B cell (primary cell): ENCODE results near the gene SNTG2. TPM values are rescaled to one million over a fixed set of nuclear protein-coding genes. Genes with fewer than 3 reads are reported as not detected.

Source experiments
- ATAC-seq: fragments of 200-7000 bp; cut with Tn5 transposase; one replicate; pipeline ENCODE4 v1.10.0; 2021; ENCODE audit warnings: low read depth, mild to moderate bottlenecking, moderate number of reproducible peaks, moderate library complexity
- CTCF ChIA-PET: fragments of 350-600 bp; sonication (Branson Sonifier 250); formaldehyde crosslinking; loops from one replicate; lab custom pipeline; 2021; ENCODE audit warnings: antibody characterized with exemption, inconsistent platforms; lab: Charles Lee
- POLR2A ChIA-PET: fragments of 350-600 bp; sonication (Branson Sonifier 250); formaldehyde crosslinking; loops from one replicate; lab custom pipeline; 2021; ENCODE audit warnings: antibody characterized with exemption; lab: Charles Lee
- DNase-seq: peaks from one replicate; pipeline ENCODE4 v3.0.0; 2013
- H2AFZ ChIP-seq: 2 replicates; pipeline ENCODE4 v1.6.1; 2012; ENCODE audit warnings: mild to moderate bottlenecking, low read depth, low read length; ENCODE audit not compliant: insufficient read depth, poor library complexity, severe bottlenecking
- H3K27ac ChIP-seq, 2 donors: 1 replicate in 1 of 2; 2 replicates in 1 of 2; pipeline ENCODE4 v1.5.1; 2012 to 2013; ENCODE audit warnings: low read length in 2 of 2, mild to moderate bottlenecking in 2 of 2, moderate library complexity in 1 of 2
- H3K27me3 ChIP-seq, 4 experiments: fragments of 200-600 bp in 1 of 4; sonication (generic) in 1 of 4; replicated peaks in 1 of 4; 1 replicate in 2 of 4; 2 replicates in 2 of 4; pipeline versions ENCODE4 v1.6.1 to v1.7.0; 2013 to 2016; ENCODE audit warnings: low read length in 3 of 4, mild to moderate bottlenecking in 2 of 4, mixed read lengths in 1 of 4, moderate library complexity in 1 of 4; ENCODE audit not compliant: insufficient read depth in 4 of 4, control insufficient read depth in 3 of 4; ENCODE audit errors: control extremely low read depth in 1 of 4
- H3K36me3 ChIP-seq, 2 experiments: replicated peaks in 1 of 2; 1 replicate in 1 of 2; 2 replicates in 1 of 2; pipeline versions ENCODE4 v1.6.1 to v1.7.1; 2013; ENCODE audit warnings: low read length in 1 of 2; ENCODE audit not compliant: insufficient read depth in 2 of 2, control insufficient read depth in 1 of 2; ENCODE audit errors: control extremely low read depth in 1 of 2, extremely low read depth in 1 of 2
- H3K4me1 ChIP-seq, 2 donors: fragments of 200-600 bp in 1 of 2; sonication (generic) in 1 of 2; 1 replicate in 1 of 2; 2 replicates in 1 of 2; pipeline versions ENCODE4 v1.5.1 to v1.6.1; 2013 to 2017; ENCODE audit warnings: low read length in 2 of 2; ENCODE audit not compliant: control insufficient read depth in 2 of 2, insufficient read depth in 2 of 2
- H3K4me2 ChIP-seq: replicated peaks from 2 replicates; pipeline ENCODE3; 2012; ENCODE audit warnings: mild to moderate bottlenecking, low read depth, low read length; ENCODE audit not compliant: poor library complexity, severe bottlenecking
- H3K4me3 ChIP-seq, 5 experiments: fragments of 200-600 bp in 1 of 5; sonication (generic) in 1 of 5; 1 replicate in 3 of 5; 2 replicates in 2 of 5; pipeline versions ENCODE4 v1.5.1 to v1.7.0; 2011 to 2016; ENCODE audit warnings: low read length in 4 of 5, mild to moderate bottlenecking in 4 of 5, low read depth in 2 of 5, control low read depth in 1 of 5, moderate library complexity in 1 of 5; ENCODE audit not compliant: insufficient read depth in 1 of 5; ENCODE audit errors: control extremely low read depth in 1 of 5, extremely low read depth in 1 of 5
- H3K79me2 ChIP-seq: fragments of 200-600 bp; sonication (generic); one replicate; pipeline ENCODE4 v1.6.0; 2016; ENCODE audit warnings: low read length; ENCODE audit not compliant: control insufficient read depth, insufficient read depth
- H3K9ac ChIP-seq: fragments of 200-600 bp; sonication (generic); 2 replicates; pipeline ENCODE4 v1.6.1; 2017; ENCODE audit warnings: mild to moderate bottlenecking, low read length, moderate library complexity
- H3K9me3 ChIP-seq, 3 donors: one replicate each; pipeline versions ENCODE4 v1.6.1 to v1.7.1; 2013; ENCODE audit warnings: low read length in 2 of 3; ENCODE audit not compliant: control insufficient read depth in 2 of 3, insufficient read depth in 1 of 3; ENCODE audit errors: control extremely low read depth in 1 of 3
- H4K20me1 ChIP-seq: 2 replicates; pipeline ENCODE4 v1.6.0; 2012; ENCODE audit warnings: mild to moderate bottlenecking, low read length; ENCODE audit not compliant: insufficient read depth, control insufficient read depth, poor library complexity, severe bottlenecking
- H3K27ac Mint-ChIP-seq: one replicate; pipeline ENCODE4 v1.8.0; 2021; ENCODE audit warnings: mixed read lengths
- H3K27me3 Mint-ChIP-seq: one replicate; pipeline ENCODE4 v1.8.0; 2021; ENCODE audit warnings: mixed read lengths
- H3K4me1 Mint-ChIP-seq: one replicate; pipeline ENCODE4 v1.8.0; 2021; ENCODE audit warnings: mixed read lengths
- H3K4me3 Mint-ChIP-seq: one replicate; pipeline ENCODE4 v1.8.0; 2021; ENCODE audit warnings: mixed read lengths
- H3K9me3 Mint-ChIP-seq: one replicate; pipeline ENCODE4 v1.8.0; 2022; ENCODE audit warnings: mixed read lengths; ENCODE audit not compliant: insufficient read depth
- EZH2 ChIP-seq: IDR thresholded peaks from 2 replicates; pipeline ENCODE4 v1.6.1; 2012; ENCODE audit warnings: borderline replicate concordance, low read depth, mild to moderate bottlenecking, moderate library complexity, low read length; ENCODE audit not compliant: insufficient read depth, poor library complexity, severe bottlenecking
- WGBS: methylation state at CpG from one replicate; pipeline ENCODE4 v1.1.5; 2013; ENCODE audit warnings: missing lambda C conversion rate; ENCODE audit not compliant: insufficient coverage; 5-methylcytosine and 5-hydroxymethylcytosine counted together
- intact Hi-C: fragments of 100-400 bp; cut with micrococcal nuclease; formaldehyde crosslinking; loops from one replicate; pipeline ENCODE4 v1.10.0; 2022
- polyA plus RNA-seq: library from polyadenylated mRNA; depleted of rRNA; stranded (reverse); fragments of >200 nt; gene quantifications from 2 replicates; pipeline ENCODE4 v1.2.3, GENCODE V29; 2012
- total RNA-seq, 2 donors: library from RNA; stranded (reverse); fragments of 120-200 nt in 1 of 2; gene quantifications; 1 replicate in 1 of 2; 2 replicates in 1 of 2; pipeline versions ENCODE4 v1.2.3 to v1.2.4, GENCODE V29; 2013 to 2022
- TF ChIP-seq, protein P1 (sequence below): fragments of 200-600 bp; IDR thresholded peaks from one replicate; pipeline ENCODE4 v1.8.0; 2022; ENCODE audit warnings: antibody characterized with exemption, mild to moderate bottlenecking

The SNTG2 gene
- total and polyA plus RNA-seq, 2 donors (not counting 1 experiment from before 2014, with no cell fraction given) = 2.1 to 2.4 TPM

DNA sequence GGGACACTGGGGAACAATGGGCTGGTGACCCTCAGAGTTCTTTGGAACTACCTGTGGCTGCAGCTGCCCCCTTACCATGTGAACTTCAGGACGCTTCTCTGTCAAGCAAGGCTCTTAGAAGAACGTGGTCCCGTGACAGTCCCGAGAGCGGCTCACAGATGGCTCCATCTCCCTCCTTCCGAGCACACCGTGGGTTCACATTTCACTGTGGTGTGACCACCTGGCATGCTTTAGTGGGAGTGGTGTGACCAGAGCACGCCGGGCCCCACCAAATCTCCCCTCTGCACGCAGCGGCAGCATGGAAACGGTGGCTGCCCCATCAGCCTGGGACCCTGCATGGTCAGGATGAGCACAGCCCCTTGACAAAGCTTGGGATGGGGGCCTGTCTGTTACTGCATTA, 452.9 kb downstream of the SNTG2 start:
- no peak overlapping the region for H3K27ac Mint-ChIP-seq
- H3K79me2 ChIP-seq = no peaks in the 10 kb centered on the region
- peaks cover 37% of the 10 kb centered on the region in 2 donors for H3K4me1 ChIP-seq
- H3K36me3 ChIP-seq = no peaks in the 10 kb centered on the region
- H3K9me3 ChIP-seq = peaks cover 0 to 19% (median 0%) of the 10 kb centered on the region in 3 donors
- H3K27me3 ChIP-seq = no peaks in the 10 kb centered on the region
- H3K4me3 Mint-ChIP-seq = no peak overlapping the region
- no peaks in the 10 kb centered on the region for H3K9me3 Mint-ChIP-seq
- H3K4me2 ChIP-seq = no peak overlapping the region
- no peaks in the 10 kb centered on the region for H4K20me1 ChIP-seq
- no peak overlapping the region for H3K4me3 ChIP-seq
- DNase-seq (no peak), ATAC-seq (no peak)
- intact Hi-C loops = no loop called here
- CTCF ChIA-PET = no interaction called here
- no peak overlapping the region for H3K9ac ChIP-seq
- no peak overlapping the region for H2AFZ ChIP-seq
- peaks cover 10% of the 10 kb centered on the region for H3K27me3 Mint-ChIP-seq
- H3K27ac ChIP-seq = no peak overlapping the region
- H3K4me1 Mint-ChIP-seq = peaks cover 26% of the 10 kb centered on the region
- TF ChIP-seq, protein P1, sequence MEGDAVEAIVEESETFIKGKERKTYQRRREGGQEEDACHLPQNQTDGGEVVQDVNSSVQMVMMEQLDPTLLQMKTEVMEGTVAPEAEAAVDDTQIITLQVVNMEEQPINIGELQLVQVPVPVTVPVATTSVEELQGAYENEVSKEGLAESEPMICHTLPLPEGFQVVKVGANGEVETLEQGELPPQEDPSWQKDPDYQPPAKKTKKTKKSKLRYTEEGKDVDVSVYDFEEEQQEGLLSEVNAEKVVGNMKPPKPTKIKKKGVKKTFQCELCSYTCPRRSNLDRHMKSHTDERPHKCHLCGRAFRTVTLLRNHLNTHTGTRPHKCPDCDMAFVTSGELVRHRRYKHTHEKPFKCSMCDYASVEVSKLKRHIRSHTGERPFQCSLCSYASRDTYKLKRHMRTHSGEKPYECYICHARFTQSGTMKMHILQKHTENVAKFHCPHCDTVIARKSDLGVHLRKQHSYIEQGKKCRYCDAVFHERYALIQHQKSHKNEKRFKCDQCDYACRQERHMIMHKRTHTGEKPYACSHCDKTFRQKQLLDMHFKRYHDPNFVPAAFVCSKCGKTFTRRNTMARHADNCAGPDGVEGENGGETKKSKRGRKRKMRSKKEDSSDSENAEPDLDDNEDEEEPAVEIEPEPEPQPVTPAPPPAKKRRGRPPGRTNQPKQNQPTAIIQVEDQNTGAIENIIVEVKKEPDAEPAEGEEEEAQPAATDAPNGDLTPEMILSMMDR = no peak
- no peak for TF ChIP-seq EZH2
- 98% methylated on average over 12 of the region's 12 CpGs for WGBS
- POLR2A ChIA-PET = no interaction called here

DNA sequence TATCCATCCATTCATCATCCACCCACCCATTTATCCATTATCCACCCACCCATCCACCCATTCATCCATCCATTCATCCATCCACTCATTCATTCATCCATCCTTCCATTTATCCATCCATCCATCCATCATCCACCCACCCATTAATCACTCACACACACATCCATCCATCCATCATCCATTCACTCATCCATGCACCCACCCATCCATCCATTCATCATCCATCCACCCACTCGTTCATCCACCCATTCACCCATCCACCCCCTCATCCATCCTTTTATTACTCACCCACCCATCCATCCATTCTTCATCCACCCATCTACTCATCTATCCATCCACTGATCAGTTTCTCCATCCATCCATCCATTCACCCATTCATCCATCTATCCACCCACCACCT, 454.5 kb downstream of the SNTG2 start:
- Mint-ChIP-seq H3K9me3 (no peaks in the 10 kb centered on the region), H3K27ac (no peak overlapping the region), H3K4me3 (no peak overlapping the region), H3K4me1 (peaks cover 14% of the 10 kb centered on the region), H3K27me3 (peaks cover 7% of the 10 kb centered on the region)
- ATAC-seq = no peak
- Histone ChIP-seq H3K27me3 (no peaks in the 10 kb centered on the region), H3K4me1 (peaks cover 21% of the 10 kb centered on the region in 2 donors), H3K9me3 (peaks cover 0 to 17% (median 0%) of the 10 kb centered on the region in 3 donors), H2AFZ (no peak overlapping the region), H3K79me2 (no peaks in the 10 kb centered on the region), H3K4me3 (no peak overlapping the region), H4K20me1 (no peaks in the 10 kb centered on the region), H3K9ac (no peak overlapping the region), H3K27ac (no peak overlapping the region), H3K4me2 (no peak overlapping the region), H3K36me3 (no peaks in the 10 kb centered on the region)
- intact Hi-C loops = no loop called here
- TF ChIP-seq EZH2 = no peak
- CTCF ChIA-PET = no interaction called here
- WGBS = 100% methylated on average over 1 of the region's 1 CpG
- POLR2A ChIA-PET = no interaction called here
- DNase-seq = no peak
